HL-60 (cell line): ENCODE results near the gene MARCHF9.
A peak's percentile ranks its signal among the peaks of the same experiment; 100 is the strongest.

Source experiments
- DNase-seq, 2 experiments: peaks; one replicate each; pipeline ENCODE4 v3.0.0-alpha.2; 2010 to 2020; ENCODE audit warnings: low read depth in 1 of 2, low spot score in 1 of 2
- H3K27ac ChIP-seq: fragments of 250-450 bp; sonication (Bioruptor Pico); replicated peaks from 2 replicates; pipeline ENCODE4 v1.5.1; 2020; ENCODE audit warnings: mild to moderate bottlenecking, moderate library complexity
- H3K27me3 ChIP-seq: fragments of 250-450 bp; sonication (Bioruptor Pico); 2 replicates; pipeline ENCODE4 v1.5.1; 2021; ENCODE audit warnings: mild to moderate bottlenecking, moderate library complexity; ENCODE audit not compliant: insufficient read depth, poor library complexity, severe bottlenecking
- H3K4me3 ChIP-seq: replicated peaks from 2 replicates; pipeline ENCODE4 v1.5.1; 2011; ENCODE audit warnings: mild to moderate bottlenecking, control low read depth, low read length; ENCODE audit not compliant: insufficient read depth
- GABPA ChIP-seq: IDR thresholded peaks from 2 replicates; pipeline ENCODE4 v1.6.1; 2012; ENCODE audit warnings: low read depth
- POLR2AphosphoS5 ChIP-seq: IDR thresholded peaks from 2 replicates; pipeline ENCODE4 v1.6.1; 2012; ENCODE audit warnings: low read depth
- SPI1 ChIP-seq: IDR thresholded peaks from 2 replicates; pipeline ENCODE4 v1.6.1; 2012; ENCODE audit warnings: low read depth, mild to moderate bottlenecking, borderline replicate concordance
- TF ChIP-seq, protein P1 (sequence below): IDR thresholded peaks from 2 replicates; pipeline ENCODE4 v1.6.1; 2012; ENCODE audit warnings: low read depth; ENCODE audit not compliant: insufficient replicate concordance
- TF ChIP-seq, protein P2 (sequence below): IDR thresholded peaks from one replicate; pipeline ENCODE4 v1.5.1; 2011; ENCODE audit warnings: low read length, control low read depth, inconsistent platforms; ENCODE audit not compliant: insufficient read depth

The MARCHF9 gene

DNA sequence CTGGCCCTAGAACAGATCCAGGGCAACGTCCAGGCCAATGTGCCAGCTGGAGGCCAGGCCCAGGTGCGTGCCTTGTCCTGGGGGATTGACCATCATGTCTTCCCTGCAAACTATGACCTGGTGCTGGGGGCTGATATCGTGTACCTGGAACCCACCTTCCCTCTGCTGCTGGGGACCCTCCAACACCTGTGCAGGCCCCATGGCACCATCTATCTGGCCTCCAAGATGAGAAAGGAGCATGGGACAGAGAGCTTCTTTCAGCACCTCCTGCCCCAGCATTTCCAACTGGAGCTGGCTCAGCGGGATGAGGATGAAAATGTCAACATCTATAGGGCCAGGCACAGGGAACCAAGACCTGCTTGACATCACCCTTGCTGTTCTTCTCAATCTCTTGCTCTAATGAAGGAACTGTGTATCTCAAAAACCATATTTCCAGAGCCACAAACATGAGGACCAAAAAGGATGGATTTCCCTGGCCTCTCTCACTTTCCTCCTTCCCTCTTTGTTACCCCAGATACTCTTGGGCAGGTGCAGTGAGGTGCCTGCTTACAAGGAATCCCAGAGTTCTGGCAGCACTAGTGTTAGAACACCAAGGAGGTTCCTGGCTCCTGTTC is 25.5 kb downstream of the MARCHF9 start:
- Histone ChIP-seq H3K27ac (peak overlapping the region; percentile 71), H3K27me3 (no peaks in the 10 kb centered on the region), H3K4me3 (no peak overlapping the region)
- TF ChIP-seq POLR2AphosphoS5 (no peak), GABPA (no peak), SPI1 (no peak)
- TF ChIP-seq, protein P1, sequence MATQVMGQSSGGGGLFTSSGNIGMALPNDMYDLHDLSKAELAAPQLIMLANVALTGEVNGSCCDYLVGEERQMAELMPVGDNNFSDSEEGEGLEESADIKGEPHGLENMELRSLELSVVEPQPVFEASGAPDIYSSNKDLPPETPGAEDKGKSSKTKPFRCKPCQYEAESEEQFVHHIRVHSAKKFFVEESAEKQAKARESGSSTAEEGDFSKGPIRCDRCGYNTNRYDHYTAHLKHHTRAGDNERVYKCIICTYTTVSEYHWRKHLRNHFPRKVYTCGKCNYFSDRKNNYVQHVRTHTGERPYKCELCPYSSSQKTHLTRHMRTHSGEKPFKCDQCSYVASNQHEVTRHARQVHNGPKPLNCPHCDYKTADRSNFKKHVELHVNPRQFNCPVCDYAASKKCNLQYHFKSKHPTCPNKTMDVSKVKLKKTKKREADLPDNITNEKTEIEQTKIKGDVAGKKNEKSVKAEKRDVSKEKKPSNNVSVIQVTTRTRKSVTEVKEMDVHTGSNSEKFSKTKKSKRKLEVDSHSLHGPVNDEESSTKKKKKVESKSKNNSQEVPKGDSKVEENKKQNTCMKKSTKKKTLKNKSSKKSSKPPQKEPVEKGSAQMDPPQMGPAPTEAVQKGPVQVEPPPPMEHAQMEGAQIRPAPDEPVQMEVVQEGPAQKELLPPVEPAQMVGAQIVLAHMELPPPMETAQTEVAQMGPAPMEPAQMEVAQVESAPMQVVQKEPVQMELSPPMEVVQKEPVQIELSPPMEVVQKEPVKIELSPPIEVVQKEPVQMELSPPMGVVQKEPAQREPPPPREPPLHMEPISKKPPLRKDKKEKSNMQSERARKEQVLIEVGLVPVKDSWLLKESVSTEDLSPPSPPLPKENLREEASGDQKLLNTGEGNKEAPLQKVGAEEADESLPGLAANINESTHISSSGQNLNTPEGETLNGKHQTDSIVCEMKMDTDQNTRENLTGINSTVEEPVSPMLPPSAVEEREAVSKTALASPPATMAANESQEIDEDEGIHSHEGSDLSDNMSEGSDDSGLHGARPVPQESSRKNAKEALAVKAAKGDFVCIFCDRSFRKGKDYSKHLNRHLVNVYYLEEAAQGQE = no peak
- TF ChIP-seq, protein P2, sequence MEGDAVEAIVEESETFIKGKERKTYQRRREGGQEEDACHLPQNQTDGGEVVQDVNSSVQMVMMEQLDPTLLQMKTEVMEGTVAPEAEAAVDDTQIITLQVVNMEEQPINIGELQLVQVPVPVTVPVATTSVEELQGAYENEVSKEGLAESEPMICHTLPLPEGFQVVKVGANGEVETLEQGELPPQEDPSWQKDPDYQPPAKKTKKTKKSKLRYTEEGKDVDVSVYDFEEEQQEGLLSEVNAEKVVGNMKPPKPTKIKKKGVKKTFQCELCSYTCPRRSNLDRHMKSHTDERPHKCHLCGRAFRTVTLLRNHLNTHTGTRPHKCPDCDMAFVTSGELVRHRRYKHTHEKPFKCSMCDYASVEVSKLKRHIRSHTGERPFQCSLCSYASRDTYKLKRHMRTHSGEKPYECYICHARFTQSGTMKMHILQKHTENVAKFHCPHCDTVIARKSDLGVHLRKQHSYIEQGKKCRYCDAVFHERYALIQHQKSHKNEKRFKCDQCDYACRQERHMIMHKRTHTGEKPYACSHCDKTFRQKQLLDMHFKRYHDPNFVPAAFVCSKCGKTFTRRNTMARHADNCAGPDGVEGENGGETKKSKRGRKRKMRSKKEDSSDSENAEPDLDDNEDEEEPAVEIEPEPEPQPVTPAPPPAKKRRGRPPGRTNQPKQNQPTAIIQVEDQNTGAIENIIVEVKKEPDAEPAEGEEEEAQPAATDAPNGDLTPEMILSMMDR = no peak
- no peak for DNase-seq

DNA sequence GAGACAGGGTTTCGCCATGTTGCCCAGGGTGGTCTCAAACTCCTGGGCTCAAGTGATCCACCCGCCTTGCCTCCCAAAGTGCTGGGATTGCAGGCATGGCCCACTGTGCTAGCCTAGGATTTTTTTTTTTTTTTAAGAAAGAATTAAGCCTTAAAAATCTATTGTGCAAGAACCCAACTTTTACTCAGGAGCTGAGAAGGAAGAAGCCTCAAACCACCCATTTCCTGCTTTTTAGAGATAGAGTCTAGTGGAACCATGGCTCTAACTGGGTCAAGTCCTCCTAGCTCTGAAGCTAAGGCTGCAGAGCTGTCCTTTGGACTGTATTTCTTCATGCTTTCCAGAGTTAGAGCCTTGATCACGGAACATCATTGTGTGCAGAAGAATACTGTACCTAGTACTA is 26.3 kb downstream of the MARCHF9 start:
- no peak overlapping the region for H3K4me3 ChIP-seq
- H3K27me3 ChIP-seq = no peaks in the 10 kb centered on the region
- no peak for TF ChIP-seq GABPA
- no peak for TF ChIP-seq SPI1
- TF ChIP-seq POLR2AphosphoS5 = no peak
- TF ChIP-seq, protein P2 = no peak
- TF ChIP-seq, protein P1 = no peak
- H3K27ac ChIP-seq = peak overlapping the region; percentile 71
- DNase-seq = peak in 1 of 2 experiments; percentile 46

DNA sequence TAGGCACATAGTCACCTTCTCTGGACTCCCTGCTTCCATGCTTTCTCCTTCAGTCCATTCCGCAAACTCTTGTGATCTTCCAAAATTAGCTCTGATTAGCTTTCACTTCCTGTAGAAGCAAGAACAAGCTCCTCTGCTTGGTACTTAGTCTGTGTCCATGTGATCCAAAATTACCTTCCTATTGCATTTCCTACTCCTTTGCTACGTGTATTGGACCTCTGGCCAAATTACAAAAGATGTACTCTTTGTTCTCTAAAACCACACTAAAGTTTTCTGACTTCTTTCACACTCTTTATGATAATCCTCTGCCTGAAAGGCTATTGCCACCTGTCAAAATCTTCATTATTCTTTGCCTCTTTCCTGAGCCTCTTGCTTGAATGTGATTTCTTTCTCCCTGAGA is 26.9 kb downstream of the MARCHF9 start:
- DNase-seq = no peak
- Histone ChIP-seq H3K4me3 (no peak overlapping the region), H3K27ac (peak overlapping the region; percentile 71), H3K27me3 (no peaks in the 10 kb centered on the region)
- TF ChIP-seq POLR2AphosphoS5 (no peak), SPI1 (no peak), GABPA (no peak)
- TF ChIP-seq, protein P2 = no peak
- TF ChIP-seq, protein P1 = no peak
